Neural cell (in vitro differentiated cells): ENCODE measurements around the gene PGF. TPM values are rescaled to one million over a fixed set of nuclear protein-coding genes. Genes with fewer than 3 reads are reported as not detected.

Experiments used
- H2AFZ ChIP-seq: fragments of 200-600, 300-800 bp; sonication (generic), shearing (Covaris generic); 2 replicates; pipeline ENCODE4 v1.6.0; 2014; ENCODE audit warnings: low read depth, mild to moderate bottlenecking, antibody characterized with exemption, low read length, moderate library complexity
- H3F3A ChIP-seq: fragments of 200-600 bp; shearing (Covaris generic); 2 replicates; pipeline ENCODE4 v1.6.1; 2016; ENCODE audit warnings: mild to moderate bottlenecking, moderate library complexity, mixed read lengths, antibody characterized with exemption, low read length; ENCODE audit not compliant: insufficient read depth, poor library complexity, severe bottlenecking
- H3K27ac ChIP-seq: fragments of 200-600, 300-800 bp; sonication (generic), shearing (Covaris generic); 2 replicates; pipeline ENCODE4 v1.5.1; 2014; ENCODE audit warnings: mild to moderate bottlenecking, low read length, moderate library complexity
- H3K27me3 ChIP-seq: fragments of 300-800, 200-600 bp; sonication (generic), shearing (Covaris generic); 2 replicates; pipeline ENCODE4 v1.6.0; 2014; ENCODE audit warnings: mild to moderate bottlenecking, low read depth, low read length, moderate library complexity; ENCODE audit not compliant: insufficient read depth
- H3K36me3 ChIP-seq: fragments of 300-800, 200-600 bp; sonication (generic), shearing (Covaris generic); 2 replicates; pipeline ENCODE4 v1.5.1; 2014; ENCODE audit warnings: mild to moderate bottlenecking, antibody characterized with exemption, low read length, moderate library complexity; ENCODE audit not compliant: insufficient read depth
- H3K4me2 ChIP-seq: fragments of 300-800, 200-600 bp; sonication (generic), shearing (Covaris generic); 2 replicates; pipeline ENCODE4 v1.6.0; 2014; ENCODE audit warnings: mild to moderate bottlenecking, low read length
- H3K4me3 ChIP-seq: fragments of 300-800, 200-600 bp; sonication (generic), shearing (Covaris generic); 2 replicates; pipeline ENCODE4 v1.5.1; 2014; ENCODE audit warnings: mild to moderate bottlenecking, low read length, moderate library complexity
- H3K79me2 ChIP-seq: fragments of 200-600 bp; shearing (Covaris generic); replicated peaks from 2 replicates; pipeline ENCODE4 v1.6.0; 2014; ENCODE audit warnings: mild to moderate bottlenecking, low read length, moderate library complexity; ENCODE audit not compliant: insufficient read depth
- H3K9ac ChIP-seq: fragments of 300-800, 200-600 bp; sonication (generic), shearing (Covaris generic); 2 replicates; pipeline ENCODE4 v1.6.1; 2016; ENCODE audit warnings: mild to moderate bottlenecking, low read length, mixed read lengths
- H3K9me2 ChIP-seq: fragments of 200-600 bp; shearing (Covaris generic); 2 replicates; pipeline ENCODE4 v1.6.1; 2016; ENCODE audit warnings: mild to moderate bottlenecking, low read length, mixed read lengths; ENCODE audit not compliant: insufficient read depth
- H3K9me3 ChIP-seq: fragments of 200-600, 300-800 bp; sonication (generic), shearing (Covaris generic); 2 replicates; pipeline ENCODE4 v1.6.1; 2016; ENCODE audit warnings: mild to moderate bottlenecking, mixed run types, low read length, moderate library complexity, mixed read lengths
- H4K20me1 ChIP-seq: fragments of 200-600 bp; shearing (Covaris generic); 2 replicates; pipeline ENCODE4 v1.6.1; 2016; ENCODE audit warnings: mild to moderate bottlenecking, mixed run types; ENCODE audit not compliant: insufficient read depth
- CTCF ChIP-seq: fragments of 450-650 bp; IDR thresholded peaks from 2 replicates; pipeline ENCODE4 v1.5.1; 2014; ENCODE audit warnings: antibody characterized with exemption, mild to moderate bottlenecking, moderate library complexity; ENCODE audit not compliant: poor library complexity, severe bottlenecking
- EP300 ChIP-seq: fragments of 450-650 bp; conservative IDR thresholded peaks from 2 replicates; pipeline ENCODE4 v1.6.1; 2014; ENCODE audit warnings: antibody characterized with exemption, mild to moderate bottlenecking, moderate library complexity; ENCODE audit not compliant: poor library complexity, severe bottlenecking
- EZH2 ChIP-seq: fragments of 200-600, 300-800 bp; shearing (Covaris generic), sonication (generic); IDR thresholded peaks from 2 replicates; pipeline ENCODE4 v1.6.1; 2014; ENCODE audit warnings: antibody characterized with exemption, low read length, borderline replicate concordance, mild to moderate bottlenecking; ENCODE audit not compliant: insufficient read depth, poor library complexity, severe bottlenecking
- MXI1 ChIP-seq: fragments of 450-650 bp; conservative IDR thresholded peaks from 2 replicates; pipeline ENCODE4 v1.6.1; 2014; ENCODE audit warnings: antibody characterized with exemption, mild to moderate bottlenecking; ENCODE audit not compliant: poor library complexity, severe bottlenecking
- POLR2AphosphoS5 ChIP-seq: IDR thresholded peaks from 2 replicates; pipeline ENCODE4 v1.6.1; 2012
- RAD21 ChIP-seq: fragments of 450-650 bp; conservative IDR thresholded peaks from 2 replicates; pipeline ENCODE4 v1.6.1; 2014; ENCODE audit warnings: antibody characterized with exemption, mild to moderate bottlenecking, moderate library complexity
- REST ChIP-seq: IDR thresholded peaks from 2 replicates; pipeline ENCODE4 v1.6.1; 2012; ENCODE audit warnings: borderline replicate concordance
- SMC3 ChIP-seq: fragments of 450-650 bp; conservative IDR thresholded peaks from 2 replicates; pipeline ENCODE4 v1.6.1; 2014; ENCODE audit warnings: antibody characterized with exemption, mild to moderate bottlenecking, moderate library complexity; ENCODE audit not compliant: poor library complexity
- TAF1 ChIP-seq: IDR thresholded peaks from 2 replicates; pipeline ENCODE4 v1.6.1; 2012; ENCODE audit warnings: low read depth
- polyA plus RNA-seq: library from polyadenylated mRNA; depleted of rRNA; stranded (reverse); fragments of >200 nt; gene quantifications from 2 replicates; pipeline ENCODE4 v1.2.3, GENCODE V29; 2014

PGF gene
- polyA plus RNA-seq, 1 donor from 2014 or later: not detected

GRCh38 chr14:74917178-74917543 is 38.2 kb downstream of the PGF start:
- no peaks in the 10 kb centered on the region for H3K9me3 ChIP-seq
- H3F3A ChIP-seq: no peaks in the 10 kb centered on the region
- TF ChIP-seq TAF1 (no peak), RAD21 (no peak), EP300 (no peak)
- no peaks in the 10 kb centered on the region for H3K9me2 ChIP-seq
- no peak overlapping the region for H2AFZ ChIP-seq
- H3K27me3 ChIP-seq: no peaks in the 10 kb centered on the region
- H3K4me2 ChIP-seq: no peak overlapping the region
- H3K36me3 ChIP-seq: no peaks in the 10 kb centered on the region
- H3K9ac ChIP-seq: no peak overlapping the region
- no peak overlapping the region for H3K27ac ChIP-seq
- H4K20me1 ChIP-seq: no peaks in the 10 kb centered on the region
- no peaks in the 10 kb centered on the region for H3K79me2 ChIP-seq
- H3K4me3 ChIP-seq: no peak overlapping the region

- no peaks in the 10 kb centered on the region for H3K27me3 ChIP-seq
- H3K9me3 ChIP-seq: no peaks in the 10 kb centered on the region
- H3K4me3 ChIP-seq: no peak overlapping the region
- H3K36me3 ChIP-seq: no peaks in the 10 kb centered on the region
- H3K9ac ChIP-seq: no peak overlapping the region
- no peak for TF ChIP-seq POLR2AphosphoS5
- no peak for TF ChIP-seq MXI1
- TF ChIP-seq SMC3: no peak
- TF ChIP-seq REST: no peak
- no peak for TF ChIP-seq TAF1
- TF ChIP-seq EZH2: no peak
- TF ChIP-seq EP300: no peak
- TF ChIP-seq RAD21: no peak
- TF ChIP-seq CTCF: no peak
- no peak overlapping the region for H3K4me2 ChIP-seq
- H3K9me2 ChIP-seq: no peaks in the 10 kb centered on the region
- no peak overlapping the region for H3K27ac ChIP-seq
- no peaks in the 10 kb centered on the region for H3K79me2 ChIP-seq
- no peaks in the 10 kb centered on the region for H3F3A ChIP-seq
- H4K20me1 ChIP-seq: no peaks in the 10 kb centered on the region
- H2AFZ ChIP-seq: no peak overlapping the region
Measured at GRCh38 chr14:74915826-74916225, 39.6 kb downstream of the PGF start.

- Histone ChIP-seq H3K36me3 (no peaks in the 10 kb centered on the region), H3K9me3 (no peaks in the 10 kb centered on the region), H3K27ac (no peak overlapping the region), H3K79me2 (no peaks in the 10 kb centered on the region), H3K4me2 (no peak overlapping the region), H3F3A (no peaks in the 10 kb centered on the region), H3K9me2 (no peaks in the 10 kb centered on the region), H2AFZ (no peak overlapping the region), H4K20me1 (no peaks in the 10 kb centered on the region), H3K27me3 (no peaks in the 10 kb centered on the region), H3K4me3 (no peak overlapping the region), H3K9ac (no peak overlapping the region)
- TF ChIP-seq MXI1: no peak
- TF ChIP-seq CTCF: no peak
- no peak for TF ChIP-seq RAD21
- TF ChIP-seq EP300: no peak
- TF ChIP-seq EZH2: no peak
- no peak for TF ChIP-seq REST
- no peak for TF ChIP-seq SMC3
Measured at GRCh38 chr14:74915426-74915825, 40.0 kb downstream of the PGF start.
